OCI-LY3 (cell line): ENCODE results near the gene HPGDS.

Source experiments
- CTCF ChIP-seq: fragments of 200-600, 300-600 bp; sonication (generic); IDR thresholded peaks from 2 replicates; pipeline ENCODE4 v1.5.1; 2014; ENCODE audit warnings: antibody characterized with exemption, low read length, low read depth
- EZH2phosphoT487 ChIP-seq: fragments of 200-600 bp; shearing (Covaris generic); IDR thresholded peaks from 2 replicates; pipeline ENCODE4 v1.6.1; 2018; ENCODE audit warnings: antibody characterized with exemption, mixed run types, low read depth

DNA sequence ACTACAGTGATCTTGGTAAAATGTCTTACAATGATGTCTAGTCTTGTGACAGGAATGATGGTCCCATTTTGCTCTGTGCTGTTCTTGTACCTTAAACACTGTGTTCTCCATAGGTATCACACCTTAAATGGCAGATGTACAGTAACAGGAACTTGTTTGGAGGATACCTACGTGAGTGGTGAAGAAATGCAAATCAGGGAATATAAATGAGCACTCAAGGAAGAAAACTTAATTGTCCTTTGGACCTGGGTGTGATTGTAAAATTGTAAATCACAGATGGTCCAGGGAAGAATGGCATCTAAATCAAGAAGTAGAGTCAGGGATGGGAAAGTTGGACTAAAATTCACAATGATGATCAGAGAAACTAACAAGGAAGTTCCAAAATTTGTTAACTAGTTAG is 12.7 kb downstream of the HPGDS start:
- TF ChIP-seq CTCF (no peak), EZH2phosphoT487 (no peak)
